ENCODE data around the gene KDM2B. TPM values are rescaled to one million over a fixed set of nuclear protein-coding genes. Genes with fewer than 3 reads are reported as not detected.

KDM2B gene
- polyA plus RNA-seq, 1 donor from 2014 or later = 85.5 TPM

- Histone ChIP-seq H3K27ac (ENCODE audit: low read length) (no peak overlapping the region), H3K9ac (ENCODE audit: low read length) (no peak overlapping the region), H3K27me3 (ENCODE audit: insufficient read depth, low read depth, low read length) (no peaks in the 10 kb centered on the region), H3K36me3 (ENCODE audit: insufficient read depth, low read length) (no peaks in the 10 kb centered on the region), H2AFZ (ENCODE audit: low read depth, low read length) (no peak overlapping the region), H3F3A (ENCODE audit: insufficient read depth, low read length, poor library complexity, severe bottlenecking) (no peaks in the 10 kb centered on the region), H3K9me3 (ENCODE audit: low read length) (no peaks in the 10 kb centered on the region), H3K9me2 (ENCODE audit: insufficient read depth, low read length) (no peaks in the 10 kb centered on the region), H3K79me2 (replicated peaks; ENCODE audit: insufficient read depth, low read length) (no peaks in the 10 kb centered on the region), H4K20me1 (ENCODE audit: insufficient read depth) (no peaks in the 10 kb centered on the region), H3K4me2 (ENCODE audit: low read length) (no peak overlapping the region), H3K4me3 (ENCODE audit: low read length) (no peak overlapping the region)
- no peak for TF ChIP-seq CTCF (IDR thresholded peaks at IDR 0.05; ENCODE audit: poor library complexity, severe bottlenecking)
- no peak for TF ChIP-seq SMC3 (conservative IDR thresholded peaks at IDR 0.05; ENCODE audit: poor library complexity)
- TF ChIP-seq MXI1 (conservative IDR thresholded peaks at IDR 0.05; ENCODE audit: poor library complexity, severe bottlenecking) = no peak
- no peak for TF ChIP-seq TAF1 (IDR thresholded peaks at IDR 0.05; ENCODE audit: low read depth)
- no peak for TF ChIP-seq EP300 (conservative IDR thresholded peaks at IDR 0.05; ENCODE audit: poor library complexity, severe bottlenecking)
- no peak for TF ChIP-seq EZH2 (IDR thresholded peaks at IDR 0.05; ENCODE audit: borderline replicate concordance, insufficient read depth, low read length, poor library complexity, severe bottlenecking)
- no peak for TF ChIP-seq POLR2AphosphoS5 (IDR thresholded peaks at IDR 0.05)
- no peak for TF ChIP-seq REST (IDR thresholded peaks at IDR 0.05; ENCODE audit: borderline replicate concordance)
- TF ChIP-seq RAD21 (conservative IDR thresholded peaks at IDR 0.05) = no peak
Observed at GRCh38 chr12:121514184-121514742, 66.6 kb downstream of the KDM2B start.

- Histone ChIP-seq H3K9me2 (ENCODE audit: insufficient read depth, low read length) (no peaks in the 10 kb centered on the region), H3K9me3 (ENCODE audit: low read length) (no peaks in the 10 kb centered on the region), H3K9ac (ENCODE audit: low read length) (no peak overlapping the region), H3F3A (ENCODE audit: insufficient read depth, low read length, poor library complexity, severe bottlenecking) (no peaks in the 10 kb centered on the region), H3K36me3 (ENCODE audit: insufficient read depth, low read length) (no peaks in the 10 kb centered on the region), H4K20me1 (ENCODE audit: insufficient read depth) (no peaks in the 10 kb centered on the region), H3K27me3 (ENCODE audit: insufficient read depth, low read depth, low read length) (no peaks in the 10 kb centered on the region), H3K4me2 (ENCODE audit: low read length) (no peak overlapping the region), H2AFZ (ENCODE audit: low read depth, low read length) (no peak overlapping the region), H3K79me2 (replicated peaks; ENCODE audit: insufficient read depth, low read length) (no peaks in the 10 kb centered on the region), H3K4me3 (ENCODE audit: low read length) (no peak overlapping the region), H3K27ac (ENCODE audit: low read length) (no peak overlapping the region)
- TF ChIP-seq TAF1 (IDR thresholded peaks at IDR 0.05; ENCODE audit: low read depth) (no peak), POLR2AphosphoS5 (IDR thresholded peaks at IDR 0.05) (no peak), REST (IDR thresholded peaks at IDR 0.05; ENCODE audit: borderline replicate concordance) (no peak), CTCF (IDR thresholded peaks at IDR 0.05; ENCODE audit: poor library complexity, severe bottlenecking) (no peak), SMC3 (conservative IDR thresholded peaks at IDR 0.05; ENCODE audit: poor library complexity) (no peak), RAD21 (conservative IDR thresholded peaks at IDR 0.05) (no peak), EZH2 (IDR thresholded peaks at IDR 0.05; ENCODE audit: borderline replicate concordance, insufficient read depth, low read length, poor library complexity, severe bottlenecking) (no peak), MXI1 (conservative IDR thresholded peaks at IDR 0.05; ENCODE audit: poor library complexity, severe bottlenecking) (no peak), EP300 (conservative IDR thresholded peaks at IDR 0.05; ENCODE audit: poor library complexity, severe bottlenecking) (no peak)
Observed at GRCh38 chr12:121513464-121514183, 67.2 kb downstream of the KDM2B start.
